ENCODE measurements around the gene ESR1. TPM values are rescaled to one million over a fixed set of nuclear protein-coding genes. Genes with fewer than 3 reads are reported as not detected.

The ESR1 gene
- polyA plus RNA-seq, 1 of the 3 experiments (the other 2 are of a cell fraction): under 0.01 TPM

GRCh38 chr6:152094992-152095592 is 287.6 kb downstream of the ESR1 start:
- TF ChIP-seq JUND (IDR thresholded peaks at IDR 0.05) (peak; percentile 94), POLR2AphosphoS5 (IDR thresholded peaks at IDR 0.05; ENCODE audit: low read depth, low read length) (no peak), TCF12 (IDR thresholded peaks at IDR 0.05) (peak; percentile 94), NFIC (IDR thresholded peaks at IDR 0.05; ENCODE audit: borderline replicate concordance) (peak; percentile 65), EP300 (IDR thresholded peaks at IDR 0.05; ENCODE audit: borderline replicate concordance in 1 of 2, low read depth in 1 of 2, low read length in 1 of 2) (peak in 1 of 2 experiments; percentile 65; a peak in 1 of 4 replicates), TEAD4 (IDR thresholded peaks at IDR 0.05; ENCODE audit: borderline replicate concordance, insufficient read depth) (0 out of 2 replicates have a peak, but pooled peaks have one; percentile 9), EZH2phosphoT487 (IDR thresholded peaks at IDR 0.05; ENCODE audit: borderline replicate concordance, low read depth) (no peak), PBX3 (IDR thresholded peaks at IDR 0.05) (peak; percentile 58), MEF2A (IDR thresholded peaks at IDR 0.05; ENCODE audit: borderline replicate concordance, low read depth) (no peak), ELF1 (IDR thresholded peaks at IDR 0.05) (peak; percentile 77), YY1 (IDR thresholded peaks at IDR 0.05; ENCODE audit: low read depth) (no peak), FOSL2 (IDR thresholded peaks at IDR 0.05; ENCODE audit: borderline replicate concordance, low read depth) (peak; percentile 90), RXRA (IDR thresholded peaks at IDR 0.05; ENCODE audit: borderline replicate concordance, low read depth) (no peak)
- TF ChIP-seq, protein P1, sequence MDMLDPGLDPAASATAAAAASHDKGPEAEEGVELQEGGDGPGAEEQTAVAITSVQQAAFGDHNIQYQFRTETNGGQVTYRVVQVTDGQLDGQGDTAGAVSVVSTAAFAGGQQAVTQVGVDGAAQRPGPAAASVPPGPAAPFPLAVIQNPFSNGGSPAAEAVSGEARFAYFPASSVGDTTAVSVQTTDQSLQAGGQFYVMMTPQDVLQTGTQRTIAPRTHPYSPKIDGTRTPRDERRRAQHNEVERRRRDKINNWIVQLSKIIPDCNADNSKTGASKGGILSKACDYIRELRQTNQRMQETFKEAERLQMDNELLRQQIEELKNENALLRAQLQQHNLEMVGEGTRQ (IDR thresholded peaks at IDR 0.05; ENCODE audit: borderline replicate concordance, low read depth, low read length): peak; percentile 30; the same call in 1 of the 2 replicates
- TF ChIP-seq, protein P2, sequence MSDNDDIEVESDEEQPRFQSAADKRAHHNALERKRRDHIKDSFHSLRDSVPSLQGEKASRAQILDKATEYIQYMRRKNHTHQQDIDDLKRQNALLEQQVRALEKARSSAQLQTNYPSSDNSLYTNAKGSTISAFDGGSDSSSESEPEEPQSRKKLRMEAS (IDR thresholded peaks at IDR 0.05; ENCODE audit: low read depth): peak; percentile 43; the same call in 1 of the 2 replicates
- TF ChIP-seq, protein P3, sequence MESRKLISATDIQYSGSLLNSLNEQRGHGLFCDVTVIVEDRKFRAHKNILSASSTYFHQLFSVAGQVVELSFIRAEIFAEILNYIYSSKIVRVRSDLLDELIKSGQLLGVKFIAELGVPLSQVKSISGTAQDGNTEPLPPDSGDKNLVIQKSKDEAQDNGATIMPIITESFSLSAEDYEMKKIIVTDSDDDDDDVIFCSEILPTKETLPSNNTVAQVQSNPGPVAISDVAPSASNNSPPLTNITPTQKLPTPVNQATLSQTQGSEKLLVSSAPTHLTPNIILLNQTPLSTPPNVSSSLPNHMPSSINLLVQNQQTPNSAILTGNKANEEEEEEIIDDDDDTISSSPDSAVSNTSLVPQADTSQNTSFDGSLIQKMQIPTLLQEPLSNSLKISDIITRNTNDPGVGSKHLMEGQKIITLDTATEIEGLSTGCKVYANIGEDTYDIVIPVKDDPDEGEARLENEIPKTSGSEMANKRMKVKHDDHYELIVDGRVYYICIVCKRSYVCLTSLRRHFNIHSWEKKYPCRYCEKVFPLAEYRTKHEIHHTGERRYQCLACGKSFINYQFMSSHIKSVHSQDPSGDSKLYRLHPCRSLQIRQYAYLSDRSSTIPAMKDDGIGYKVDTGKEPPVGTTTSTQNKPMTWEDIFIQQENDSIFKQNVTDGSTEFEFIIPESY (IDR thresholded peaks at IDR 0.05; ENCODE audit: borderline replicate concordance, low read depth): no peak
- TF ChIP-seq, protein P4, sequence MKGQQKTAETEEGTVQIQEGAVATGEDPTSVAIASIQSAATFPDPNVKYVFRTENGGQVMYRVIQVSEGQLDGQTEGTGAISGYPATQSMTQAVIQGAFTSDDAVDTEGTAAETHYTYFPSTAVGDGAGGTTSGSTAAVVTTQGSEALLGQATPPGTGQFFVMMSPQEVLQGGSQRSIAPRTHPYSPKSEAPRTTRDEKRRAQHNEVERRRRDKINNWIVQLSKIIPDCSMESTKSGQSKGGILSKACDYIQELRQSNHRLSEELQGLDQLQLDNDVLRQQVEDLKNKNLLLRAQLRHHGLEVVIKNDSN (IDR thresholded peaks at IDR 0.05; ENCODE audit: borderline replicate concordance, low read depth): peak; percentile 58
- Histone ChIP-seq H3K27me3 (ENCODE audit: insufficient read depth) (no peaks in the 10 kb centered on the region), H4K20me1 (ENCODE audit: insufficient read depth) (no peaks in the 10 kb centered on the region), H3K4me1 (ENCODE audit: control insufficient read depth in 1 of 2, insufficient read depth in 2 of 2, low read depth in 1 of 2, low read length in 1 of 2) (peaks cover 11 to 13% of the 10 kb centered on the region in 2 experiments; a peak in 3 of 4 replicates), H3K27ac (ENCODE audit: low read depth in 2 of 2, low read length in 1 of 2) (peak overlapping the region; percentile 43 to 72), H3F3A (replicated peaks; ENCODE audit: insufficient read depth) (peaks cover 29% of the 10 kb centered on the region), H3K4me3 (ENCODE audit: low read depth in 2 of 2, low read length in 1 of 2) (no peak overlapping the region), H2AFZ (ENCODE audit: low read depth) (no peak overlapping the region), H3K79me2 (ENCODE audit: insufficient read depth) (no peaks in the 10 kb centered on the region), H3K9ac (no peak overlapping the region), H3K9me3 (no peaks in the 10 kb centered on the region), H3K9me2 (no peaks in the 10 kb centered on the region), H3K36me3 (replicated peaks in 1 of 2; ENCODE audit: control insufficient read depth in 1 of 2, insufficient read depth in 2 of 2, low read length in 1 of 2) (no peaks in the 10 kb centered on the region), H3K4me2 (no peak overlapping the region)
- POLR2A ChIA-PET: no interaction called here
- WGBS (ENCODE audit: low lambda C conversion rate): 30% methylated on average over 3 of the region's 3 CpGs
- CTCF ChIA-PET: interaction anchor here (2.0 kb wide), 1 partner anchor 33 kb away, joined by 5 read pairs; no protein-coding TSS in a partner anchor
- no peak for DNase-seq

Measured in SK-N-SH (cell line).